SK-N-SH treated with all-trans-retinoic acid at 6 μM for 48 hours (cell line): Measurements from ENCODE around the gene AXIN1.

Experiments
- ARNTL ChIP-seq: fragments of 450-650 bp; formaldehyde crosslinking; IDR thresholded peaks from 2 replicates; pipeline ENCODE4 v1.5.0; 2020; ENCODE audit warnings: low read depth, mild to moderate bottlenecking, moderate library complexity, borderline replicate concordance
- CREB5 ChIP-seq: fragments of 250-450 bp; sonication (Bioruptor Pico); IDR thresholded peaks from 2 replicates; pipeline ENCODE4 v1.5.1; 2020; ENCODE audit warnings: low read depth, mild to moderate bottlenecking, moderate library complexity
- ISL1 ChIP-seq: fragments of 250-450 bp; sonication (Bioruptor Pico); IDR thresholded peaks from 2 replicates; pipeline ENCODE4 v2.1.2; 2022; ENCODE audit warnings: mild to moderate bottlenecking, moderate library complexity
- OSR1 ChIP-seq: fragments of 250-450 bp; sonication (Bioruptor Pico); IDR thresholded peaks from 2 replicates; pipeline ENCODE4 v1.8.0; 2022; ENCODE audit warnings: moderate library complexity, mild to moderate bottlenecking, inconsistent platforms
- PATZ1 ChIP-seq: fragments of 250-450 bp; sonication (Bioruptor Pico); IDR thresholded peaks from 2 replicates; pipeline ENCODE4 v1.8.0; 2020; ENCODE audit warnings: mild to moderate bottlenecking, moderate library complexity, borderline replicate concordance
- POU6F1 ChIP-seq: fragments of 250-450 bp; sonication (Bioruptor Pico); IDR thresholded peaks from 2 replicates; pipeline ENCODE4 v1.8.0; 2021; ENCODE audit warnings: low read depth, mild to moderate bottlenecking, moderate library complexity, borderline replicate concordance
- PPARA ChIP-seq: fragments of 250-450 bp; sonication (Bioruptor Pico); IDR thresholded peaks from 2 replicates; pipeline ENCODE4 v1.5.0; 2020; ENCODE audit warnings: mild to moderate bottlenecking, borderline replicate concordance
- RARB ChIP-seq: fragments of 250-450 bp; sonication (Bioruptor Pico); IDR thresholded peaks from 2 replicates; pipeline ENCODE4 v1.8.0; 2021; ENCODE audit warnings: mild to moderate bottlenecking, moderate library complexity
- SNAI2 ChIP-seq: fragments of 250-450 bp; sonication (Bioruptor Pico); IDR thresholded peaks from 2 replicates; pipeline ENCODE4 v1.5.0; 2020; ENCODE audit warnings: mild to moderate bottlenecking, moderate library complexity
- TOX ChIP-seq: fragments of 250-450 bp; sonication (Bioruptor Pico); IDR thresholded peaks from 2 replicates; pipeline ENCODE4 v1.8.0; 2021; ENCODE audit warnings: mild to moderate bottlenecking, moderate library complexity, borderline replicate concordance
- ZC3H10 ChIP-seq: fragments of 250-450 bp; sonication (Bioruptor Pico); IDR thresholded peaks from 2 replicates; pipeline ENCODE4 v1.5.1; 2021; ENCODE audit warnings: mild to moderate bottlenecking, moderate library complexity
- ZFP30 ChIP-seq: fragments of 450-650 bp; formaldehyde crosslinking; IDR thresholded peaks from 2 replicates; pipeline ENCODE4 v1.5.0; 2022; ENCODE audit warnings: mild to moderate bottlenecking, moderate library complexity
- ZNF565 ChIP-seq: fragments of 450-650 bp; formaldehyde crosslinking; conservative IDR thresholded peaks from 2 replicates; pipeline ENCODE4 v1.5.0; 2020; ENCODE audit warnings: low read depth, mild to moderate bottlenecking, moderate library complexity

GRCh38 chr16:296276-296675, 56.2 kb downstream of the AXIN1 start:
- TF ChIP-seq POU6F1 (CRISPR knock-in tag) (no peak), CREB5 (no peak), PPARA (no peak), ZC3H10 (CRISPR knock-in tag) (no peak), SNAI2 (CRISPR knock-in tag) (no peak), PATZ1 (CRISPR knock-in tag) (no peak), ARNTL (no peak), OSR1 (CRISPR knock-in tag) (no peak), TOX (CRISPR knock-in tag) (no peak), ZFP30 (no peak), ISL1 (CRISPR knock-in tag) (no peak), ZNF565 (no peak), RARB (CRISPR knock-in tag) (no peak)
